ENCODE data around the gene NLN.

- TF ChIP-seq EZH2 (optimal IDR thresholded peaks at IDR 0.05; ENCODE audit: low read depth, low read length) (no peak), CTCF (IDR thresholded peaks at IDR 0.05; ENCODE audit: low read length) (no peak)
Observed at GRCh38 chr5:65695162-65695755, 26.7 kb upstream of the NLN start.
